ENCODE data around the gene GSTK1.
A peak's percentile ranks its signal among the peaks of the same experiment; 100 is the strongest.
"Not testable (repeated sequence)": the region's sequence is repeated elsewhere in the genome, so short reads cannot be mapped to it uniquely, and the experiment has no call there.

The GSTK1 gene

GRCh38 chr7:143285470-143285778, 22.2 kb downstream of the GSTK1 start:
- no peak overlapping the region for H3K4me3 ChIP-seq (ENCODE audit: low read length)
- H3K9me3 ChIP-seq (ENCODE audit: low read length), result no peaks in the 10 kb centered on the region
- H3K27me3 ChIP-seq (ENCODE audit: insufficient read depth, low read length), result no peaks in the 10 kb centered on the region
- H2AFZ ChIP-seq (ENCODE audit: low read depth, low read length), result no peak overlapping the region
- peaks cover 20% of the 10 kb centered on the region for H3K4me1 ChIP-seq (ENCODE audit: insufficient read depth, low read length)
- H3K36me3 ChIP-seq (ENCODE audit: insufficient read depth, low read length), result peaks cover 2% of the 10 kb centered on the region

DNA sequence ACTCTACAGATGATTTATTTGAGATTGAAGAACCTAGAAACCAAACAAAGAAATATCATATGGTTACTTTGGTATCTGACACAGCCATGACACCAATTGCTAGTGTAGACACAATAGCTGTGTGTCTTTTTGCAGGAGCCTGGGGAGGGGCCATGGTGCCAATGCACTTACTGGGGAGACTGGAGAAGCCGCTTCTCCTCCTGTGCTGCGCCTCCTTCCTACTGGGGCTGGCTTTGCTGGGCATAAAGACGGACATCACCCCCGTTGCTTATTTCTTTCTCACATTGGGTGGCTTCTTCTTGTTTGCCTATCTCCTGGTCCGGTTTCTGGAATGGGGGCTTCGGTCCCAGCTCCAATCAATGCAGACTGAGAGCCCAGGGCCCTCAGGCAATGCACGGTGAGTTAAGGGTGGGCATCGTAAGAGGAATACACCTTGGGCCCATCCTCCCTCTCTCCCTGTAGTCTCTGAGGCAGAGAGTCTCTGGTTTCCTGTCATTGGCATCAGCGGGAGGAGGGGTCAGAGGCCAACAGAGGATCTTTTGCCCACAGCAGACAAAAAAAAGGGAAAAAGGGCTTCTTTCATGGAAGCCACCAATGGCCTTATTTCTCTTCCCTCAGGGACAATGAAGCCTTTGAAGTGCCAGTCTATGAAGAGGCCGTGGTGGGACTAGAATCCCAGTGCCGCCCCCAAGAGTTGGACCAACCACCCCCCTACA, 22.7 kb downstream of the GSTK1 start:
- peaks cover 18% of the 10 kb centered on the region for H3K4me1 ChIP-seq (ENCODE audit: insufficient read depth, low read length)
- H3K4me3 ChIP-seq (ENCODE audit: low read length), result no peak overlapping the region
- peaks cover 5% of the 10 kb centered on the region for H3K36me3 ChIP-seq (ENCODE audit: insufficient read depth, low read length)
- H2AFZ ChIP-seq (ENCODE audit: low read depth, low read length), result no peak overlapping the region
- no peaks in the 10 kb centered on the region for H3K27me3 ChIP-seq (ENCODE audit: insufficient read depth, low read length)
- H3K9me3 ChIP-seq (ENCODE audit: low read length), result no peaks in the 10 kb centered on the region

GRCh38 chr7:143286522-143286890, 23.3 kb downstream of the GSTK1 start:
- H3K4me1 ChIP-seq (ENCODE audit: insufficient read depth, low read length), result peaks cover 18% of the 10 kb centered on the region

DNA sequence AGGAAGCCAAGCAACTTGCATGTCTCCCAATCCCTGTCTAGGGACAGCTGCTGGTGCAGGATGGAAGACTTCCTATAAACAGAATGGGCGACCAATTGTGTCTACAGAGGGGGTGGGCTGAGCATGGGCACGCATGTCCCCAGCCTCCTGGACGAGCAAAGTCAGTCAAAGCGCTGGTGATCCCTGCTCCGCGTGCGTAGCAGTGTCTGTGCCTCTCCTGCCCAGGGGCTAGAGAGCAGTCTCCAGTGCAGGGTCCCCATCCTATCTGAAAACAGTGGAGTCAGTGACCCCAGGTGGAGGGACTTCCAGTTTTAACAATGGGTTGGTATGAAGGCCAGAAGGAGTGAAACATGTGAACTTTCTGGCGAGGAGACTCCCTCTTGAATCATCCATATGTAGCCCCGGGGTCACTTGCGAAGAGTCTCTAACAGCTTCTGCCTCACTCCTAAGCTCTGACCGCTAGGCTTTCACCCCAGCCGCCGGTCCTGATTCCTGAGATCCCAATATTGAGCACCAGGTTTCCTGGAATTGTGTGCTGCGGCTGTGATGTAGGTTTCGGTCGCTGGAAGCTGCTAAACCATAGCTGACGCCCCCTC, 24.2 kb downstream of the GSTK1 start:
- Histone ChIP-seq H3K27me3 (ENCODE audit: insufficient read depth, low read length) (no peaks in the 10 kb centered on the region), H3K4me1 (ENCODE audit: insufficient read depth, low read length) (peaks cover 18% of the 10 kb centered on the region), H3K9me3 (ENCODE audit: low read length) (no peaks in the 10 kb centered on the region), H3K4me3 (ENCODE audit: low read length) (peak overlapping the region; percentile 94), H2AFZ (ENCODE audit: low read depth, low read length) (peak overlapping the region; percentile 80), H3K36me3 (ENCODE audit: insufficient read depth, low read length) (peaks cover 18% of the 10 kb centered on the region)

More at GRCh38 chr7:143286522-143286890, 23.3 kb downstream of the GSTK1 start:
- H3K27me3 ChIP-seq (ENCODE audit: insufficient read depth, low read length), result no peaks in the 10 kb centered on the region
- no peaks in the 10 kb centered on the region for H3K9me3 ChIP-seq (ENCODE audit: low read length)
- no peak overlapping the region for H3K4me3 ChIP-seq (ENCODE audit: low read length)
- H2AFZ ChIP-seq (ENCODE audit: low read depth, low read length), result no peak overlapping the region
- H3K36me3 ChIP-seq (ENCODE audit: insufficient read depth, low read length), result peaks cover 10% of the 10 kb centered on the region

DNA sequence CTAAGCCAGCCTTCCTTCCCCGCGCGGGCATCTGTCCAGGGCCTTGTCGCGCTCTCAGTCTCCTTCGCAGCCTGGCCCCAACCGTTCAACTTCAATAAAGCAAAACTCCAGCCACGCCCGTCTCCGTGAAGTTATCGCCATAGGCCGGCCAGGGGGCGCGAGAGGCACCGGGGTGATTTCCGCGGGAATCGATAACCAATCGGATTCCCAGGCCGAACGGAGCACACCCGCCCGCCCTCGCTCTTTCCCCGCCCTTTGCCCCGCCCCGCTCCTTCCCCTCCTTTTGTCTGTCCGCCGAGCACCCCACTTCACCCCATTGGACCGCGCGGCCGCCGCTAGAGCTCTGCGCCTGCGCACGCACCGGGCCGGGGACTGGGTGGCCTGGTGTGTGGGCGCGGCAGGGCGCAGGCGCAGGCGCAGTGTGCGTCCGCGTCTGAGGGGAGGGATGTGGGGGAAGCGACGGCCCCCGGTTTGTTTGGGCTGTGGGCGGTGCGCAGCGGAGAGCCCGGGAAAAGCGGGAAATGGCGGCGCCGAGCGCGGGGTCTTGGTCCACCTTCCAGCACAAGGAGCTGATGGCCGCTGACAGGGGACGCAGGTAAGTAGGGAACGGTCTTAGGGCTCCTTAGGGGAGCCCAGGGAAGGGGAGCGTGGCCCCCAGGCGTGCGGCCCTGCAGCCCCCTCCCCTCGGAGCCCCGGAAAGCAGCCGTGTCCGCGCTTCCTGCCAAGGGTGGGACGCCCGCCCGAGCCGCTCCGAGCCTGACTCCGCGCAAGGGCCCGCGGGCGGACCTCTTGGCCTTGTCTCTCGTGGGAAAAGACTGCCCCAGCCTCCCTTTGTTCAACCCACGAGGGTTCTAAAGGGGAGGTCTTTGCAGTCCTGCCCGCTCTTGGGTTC, 24.9 kb downstream of the GSTK1 start, which contains the start of gene CASP2:
CASP2 (plus strand) TSS at position 417 of the 892 bp plus-strand sequence; CDS start at position 522, 105 bp downstream.
- Histone ChIP-seq H3K27me3 (ENCODE audit: insufficient read depth, low read length) (no peaks in the 10 kb centered on the region), H3K4me1 (ENCODE audit: insufficient read depth, low read length) (peaks cover 18% of the 10 kb centered on the region), H3K36me3 (ENCODE audit: insufficient read depth, low read length) (peaks cover 24% of the 10 kb centered on the region), H2AFZ (ENCODE audit: low read depth, low read length) (peak within 1 kb of the TSS; percentile 80), H3K4me3 (ENCODE audit: low read length) (peak within 1 kb of the TSS; percentile 94), H3K9me3 (ENCODE audit: low read length) (no peaks in the 10 kb centered on the region)

DNA sequence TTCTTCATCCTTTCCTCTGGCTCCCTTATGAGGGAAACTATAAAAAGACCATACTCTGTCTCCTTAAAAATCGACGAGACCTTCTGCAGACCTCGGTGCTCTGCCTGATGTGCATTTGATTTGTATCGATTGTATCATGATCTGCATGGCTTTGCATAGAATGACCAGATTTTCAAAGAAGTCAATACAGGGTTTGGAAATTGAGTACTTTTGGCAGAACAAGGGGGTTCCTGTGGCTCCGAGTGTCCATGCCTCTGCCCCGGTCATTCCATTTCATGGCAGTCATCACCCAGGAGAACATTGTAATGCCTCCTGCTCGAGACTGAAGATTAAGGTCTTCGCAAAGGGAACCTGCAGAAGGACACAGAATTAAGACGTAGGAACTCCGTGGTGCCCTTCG, 25.6 kb downstream of the GSTK1 start:
- Histone ChIP-seq H3K9me3 (ENCODE audit: low read length) (no peaks in the 10 kb centered on the region), H3K27me3 (ENCODE audit: insufficient read depth, low read length) (no peaks in the 10 kb centered on the region), H3K4me3 (ENCODE audit: low read length) (peak overlapping the region; percentile 94), H2AFZ (ENCODE audit: low read depth, low read length) (peak overlapping the region; percentile 80), H3K36me3 (ENCODE audit: insufficient read depth, low read length) (peaks cover 29% of the 10 kb centered on the region), H3K4me1 (ENCODE audit: insufficient read depth, low read length) (peaks cover 18% of the 10 kb centered on the region)

- Histone ChIP-seq H3K27me3 (ENCODE audit: insufficient read depth, low read length) (no peaks in the 10 kb centered on the region), H3K9me3 (ENCODE audit: low read length) (no peaks in the 10 kb centered on the region)
These were observed 26.2 kb downstream of the GSTK1 start for GRCh38 chr7:143289421-143289820.

DNA sequence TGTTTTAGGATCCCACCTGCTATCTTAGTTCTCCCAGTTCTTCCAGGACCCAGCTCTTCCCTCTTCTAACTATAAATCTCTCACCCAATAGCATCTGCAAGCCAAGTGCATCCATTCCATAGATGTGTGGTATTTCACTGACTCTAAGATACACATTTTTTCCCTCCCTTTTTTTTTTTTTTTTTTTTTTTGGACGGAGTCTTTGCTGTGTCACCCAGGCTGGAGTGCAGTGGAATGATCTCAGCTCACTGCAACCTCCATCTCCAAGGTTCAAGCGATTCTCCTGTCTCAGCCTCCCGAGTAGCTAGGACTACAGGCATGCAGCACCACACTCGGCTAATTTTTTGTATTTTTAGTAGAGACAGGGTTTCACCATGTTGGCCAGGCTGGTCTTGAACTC, 26.6 kb downstream of the GSTK1 start:
- Histone ChIP-seq H3K4me1 (ENCODE audit: insufficient read depth, low read length) (peaks cover 18% of the 10 kb centered on the region), H3K4me3 (ENCODE audit: low read length) (peak overlapping the region; percentile 94), H3K36me3 (ENCODE audit: insufficient read depth, low read length) (peaks cover 39% of the 10 kb centered on the region)
- H2AFZ ChIP-seq (ENCODE audit: low read depth, low read length); H3K9me3 ChIP-seq (ENCODE audit: low read length); H3K27me3 ChIP-seq (ENCODE audit: insufficient read depth, low read length): not testable (repeated sequence)

More at GRCh38 chr7:143289421-143289820, 26.2 kb downstream of the GSTK1 start:
- peak overlapping the region; percentile 94 for H3K4me3 ChIP-seq (ENCODE audit: low read length)
- no peak overlapping the region for H2AFZ ChIP-seq (ENCODE audit: low read depth, low read length)
- H3K36me3 ChIP-seq (ENCODE audit: insufficient read depth, low read length), result peaks cover 34% of the 10 kb centered on the region
- H3K4me1 ChIP-seq (ENCODE audit: insufficient read depth, low read length), result peaks cover 18% of the 10 kb centered on the region

GRCh38 chr7:143290293-143290692, 27.1 kb downstream of the GSTK1 start:
- Histone ChIP-seq H3K36me3 (ENCODE audit: insufficient read depth, low read length) (peaks cover 43% of the 10 kb centered on the region), H3K4me1 (ENCODE audit: insufficient read depth, low read length) (peaks cover 18% of the 10 kb centered on the region), H3K27me3 (ENCODE audit: insufficient read depth, low read length) (no peaks in the 10 kb centered on the region), H2AFZ (ENCODE audit: low read depth, low read length) (no peak overlapping the region), H3K9me3 (ENCODE audit: low read length) (no peaks in the 10 kb centered on the region), H3K4me3 (ENCODE audit: low read length) (peak overlapping the region; percentile 14)

GRCh38 chr7:143292876-143293275, 29.6 kb downstream of the GSTK1 start:
- Histone ChIP-seq H3K4me3 (ENCODE audit: low read length) (no peak overlapping the region), H3K4me1 (ENCODE audit: insufficient read depth, low read length) (peaks cover 16% of the 10 kb centered on the region), H3K36me3 (ENCODE audit: insufficient read depth, low read length) (peaks cover 66% of the 10 kb centered on the region), H2AFZ (ENCODE audit: low read depth, low read length) (no peak overlapping the region), H3K9me3 (ENCODE audit: low read length) (no peaks in the 10 kb centered on the region), H3K27me3 (ENCODE audit: insufficient read depth, low read length) (no peaks in the 10 kb centered on the region)

DNA sequence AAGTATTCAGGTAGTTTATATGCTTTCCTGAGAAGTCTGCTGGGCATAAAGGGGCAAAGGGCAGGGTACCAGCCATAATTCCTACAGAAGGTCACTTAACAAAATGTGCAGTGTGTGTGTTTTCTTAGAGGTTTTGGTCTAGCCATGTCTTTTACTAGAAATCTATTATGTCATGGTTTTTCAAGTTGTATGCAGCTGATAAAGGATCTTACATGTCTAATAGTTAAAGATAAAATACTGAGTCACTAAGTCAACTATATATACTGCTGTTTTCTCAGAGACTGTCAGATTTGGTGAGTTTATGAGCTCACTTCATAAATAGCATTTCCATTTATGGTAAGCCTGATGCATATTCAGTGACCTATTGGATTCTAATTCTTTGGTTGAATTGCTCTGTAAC, 32.6 kb downstream of the GSTK1 start:
- Histone ChIP-seq H3K27me3 (ENCODE audit: insufficient read depth, low read length) (no peaks in the 10 kb centered on the region), H3K4me1 (ENCODE audit: insufficient read depth, low read length) (no peaks in the 10 kb centered on the region), H3K9me3 (ENCODE audit: low read length) (no peaks in the 10 kb centered on the region), H3K4me3 (ENCODE audit: low read length) (no peak overlapping the region), H2AFZ (ENCODE audit: low read depth, low read length) (no peak overlapping the region), H3K36me3 (ENCODE audit: insufficient read depth, low read length) (peaks cover 88% of the 10 kb centered on the region)

GRCh38 chr7:143296686-143297085, 33.4 kb downstream of the GSTK1 start:
- no peak overlapping the region for H3K4me3 ChIP-seq (ENCODE audit: low read length)
- H3K9me3 ChIP-seq (ENCODE audit: low read length), result no peaks in the 10 kb centered on the region
- H3K36me3 ChIP-seq (ENCODE audit: insufficient read depth, low read length), result peaks cover 90% of the 10 kb centered on the region
- no peak overlapping the region for H2AFZ ChIP-seq (ENCODE audit: low read depth, low read length)
- H3K4me1 ChIP-seq (ENCODE audit: insufficient read depth, low read length), result no peaks in the 10 kb centered on the region
- no peaks in the 10 kb centered on the region for H3K27me3 ChIP-seq (ENCODE audit: insufficient read depth, low read length)

GRCh38 chr7:143299346-143299745, 36.1 kb downstream of the GSTK1 start:
- Histone ChIP-seq H3K4me1 (ENCODE audit: insufficient read depth, low read length) (no peaks in the 10 kb centered on the region), H2AFZ (ENCODE audit: low read depth, low read length) (no peak overlapping the region), H3K27me3 (ENCODE audit: insufficient read depth, low read length) (no peaks in the 10 kb centered on the region), H3K9me3 (ENCODE audit: low read length) (no peaks in the 10 kb centered on the region), H3K4me3 (ENCODE audit: low read length) (no peak overlapping the region), H3K36me3 (ENCODE audit: insufficient read depth, low read length) (peaks cover 91% of the 10 kb centered on the region)

Data from neuron (in vitro differentiated cells).